ENCODE measurements around the gene UPF3A. TPM values are rescaled to one million over a fixed set of nuclear protein-coding genes. Genes with fewer than 3 reads are reported as not detected.

The UPF3A gene
- total RNA-seq, 4 donors from 2014 or later, result 19.1 to 42.5 (median 25.6) TPM

- intact Hi-C loops (cut with DNase I), result no loop called here
- Histone ChIP-seq H3K36me3 (peaks cover 13 to 72% (median 28%) of the 10 kb centered on the region in 3 donors), H3K4me3 (no peak overlapping the region), H3K4me1 (peaks cover 0 to 28% (median 4%) of the 10 kb centered on the region in 3 donors), H3K27ac (no peak overlapping the region), H3K27me3 (no peaks in the 10 kb centered on the region), H3K9me3 (no peaks in the 10 kb centered on the region)
- no peak for TF ChIP-seq POLR2A (IDR thresholded peaks at IDR 0.05)
- TF ChIP-seq CTCF (IDR thresholded peaks at IDR 0.05), result no peak
- no peak for DNase-seq
- WGBS, 2 donors, result 86 to 89% methylated on average over 2 of the region's 2 CpGs
Measured at GRCh38 chr13:114323349-114323748, 41.9 kb downstream of the UPF3A start.

GRCh38 chr13:114324334-114324733 lies 42.9 kb downstream of the UPF3A start:
- Histone ChIP-seq H3K4me3 (no peak overlapping the region), H3K9me3 (no peaks in the 10 kb centered on the region), H3K27me3 (no peaks in the 10 kb centered on the region), H3K36me3 (peaks cover 13 to 82% (median 28%) of the 10 kb centered on the region in 3 donors), H3K27ac (no peak overlapping the region), H3K4me1 (peaks cover 0 to 18% (median 4%) of the 10 kb centered on the region in 3 donors)
- TF ChIP-seq CTCF (IDR thresholded peaks at IDR 0.05) (no peak), POLR2A (IDR thresholded peaks at IDR 0.05) (no peak)
- intact Hi-C loops (cut with DNase I), result no loop called here
- DNase-seq, result no peak
- WGBS, 2 donors, result 83 to 100% methylated on average over 1 to 2 of the region's 4 CpGs

- Histone ChIP-seq H3K4me1 (peaks cover 0 to 20% (median 0%) of the 10 kb centered on the region in 3 donors), H3K36me3 (peaks cover 13 to 74% (median 28%) of the 10 kb centered on the region in 3 donors), H3K4me3 (no peak overlapping the region), H3K27ac (no peak overlapping the region), H3K9me3 (no peaks in the 10 kb centered on the region), H3K27me3 (no peaks in the 10 kb centered on the region)
- WGBS, 2 donors, result 77 to 84% methylated on average over 3 of the region's 3 CpGs
- no peak for DNase-seq
- TF ChIP-seq POLR2A (IDR thresholded peaks at IDR 0.05) (no peak), CTCF (IDR thresholded peaks at IDR 0.05) (no peak)
- intact Hi-C loops (cut with DNase I), result no loop called here
Measured at GRCh38 chr13:114325729-114326128, 44.3 kb downstream of the UPF3A start.

- Histone ChIP-seq H3K27ac (no peak overlapping the region), H3K27me3 (no peaks in the 10 kb centered on the region), H3K9me3 (no peaks in the 10 kb centered on the region), H3K4me3 (no peak overlapping the region), H3K36me3 (peaks cover 13 to 51% (median 21%) of the 10 kb centered on the region in 3 donors), H3K4me1 (peaks cover 0 to 20% (median 0%) of the 10 kb centered on the region in 3 donors)
- no peak for DNase-seq
- intact Hi-C loops (cut with DNase I), result no loop called here
- TF ChIP-seq CTCF (IDR thresholded peaks at IDR 0.05) (no peak), POLR2A (IDR thresholded peaks at IDR 0.05) (no peak)
- 85 to 87% methylated on average over 6 of the region's 6 CpGs for WGBS, 2 donors
Measured at GRCh38 chr13:114328034-114328433, 46.6 kb downstream of the UPF3A start.

- Histone ChIP-seq H3K9me3 (no peaks in the 10 kb centered on the region), H3K4me1 (peaks cover 0 to 20% (median 0%) of the 10 kb centered on the region in 3 donors), H3K27ac (no peak overlapping the region), H3K27me3 (no peaks in the 10 kb centered on the region), H3K36me3 (peaks cover 11 to 46% (median 15%) of the 10 kb centered on the region in 3 donors), H3K4me3 (no peak overlapping the region)
- WGBS, 2 donors, result 87 to 92% methylated on average over 1 of the region's 1 CpG
- intact Hi-C loops (cut with DNase I), result no loop called here
- no peak for DNase-seq
- TF ChIP-seq CTCF (IDR thresholded peaks at IDR 0.05) (no peak), POLR2A (IDR thresholded peaks at IDR 0.05) (no peak)
Measured at GRCh38 chr13:114328595-114328994, 47.2 kb downstream of the UPF3A start.
